Measurements from ENCODE around the gene RAB40C.
A peak's percentile ranks its signal among the peaks of the same experiment; 100 is the strongest.

Gene RAB40C

DNA sequence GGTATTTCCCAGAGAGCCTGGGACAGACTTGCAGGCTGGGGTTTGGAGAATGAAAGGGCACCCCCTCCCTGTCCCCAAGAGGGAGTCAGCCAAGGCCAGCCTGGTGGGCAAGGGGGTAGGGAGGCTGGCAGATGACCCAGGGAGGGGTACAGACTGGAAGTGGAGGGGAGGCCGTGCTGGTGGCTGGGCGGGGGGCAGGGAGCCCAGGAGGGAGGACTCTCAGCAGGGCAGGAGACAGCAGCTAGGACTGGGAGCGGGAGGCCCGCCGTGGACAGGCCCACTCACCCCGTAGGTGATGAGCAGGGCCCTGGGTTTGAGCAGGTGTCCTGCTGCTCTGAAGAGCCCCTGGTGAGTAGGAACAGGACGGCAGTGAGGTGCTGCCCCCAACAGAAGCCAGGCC is 45.1 kb downstream of the RAB40C start:
- no peak for ATAC-seq
- TF ChIP-seq ARNTL (CRISPR knock-in tag; IDR thresholded peaks at IDR 0.05; ENCODE audit: borderline replicate concordance, low read depth) = no peak
- TF ChIP-seq ZNF70 (CRISPR knock-in tag; IDR thresholded peaks at IDR 0.05) = no peak
- TF ChIP-seq PPARA (CRISPR knock-in tag; IDR thresholded peaks at IDR 0.05; ENCODE audit: borderline replicate concordance) = no peak
- no peak for TF ChIP-seq GLIS3 (CRISPR knock-in tag; IDR thresholded peaks at IDR 0.05)
- TF ChIP-seq OSR1 (CRISPR knock-in tag; IDR thresholded peaks at IDR 0.05) = no peak
- no peak for TF ChIP-seq ZNF565 (CRISPR knock-in tag; conservative IDR thresholded peaks at IDR 0.05; ENCODE audit: low read depth)
- TF ChIP-seq, protein P1, sequence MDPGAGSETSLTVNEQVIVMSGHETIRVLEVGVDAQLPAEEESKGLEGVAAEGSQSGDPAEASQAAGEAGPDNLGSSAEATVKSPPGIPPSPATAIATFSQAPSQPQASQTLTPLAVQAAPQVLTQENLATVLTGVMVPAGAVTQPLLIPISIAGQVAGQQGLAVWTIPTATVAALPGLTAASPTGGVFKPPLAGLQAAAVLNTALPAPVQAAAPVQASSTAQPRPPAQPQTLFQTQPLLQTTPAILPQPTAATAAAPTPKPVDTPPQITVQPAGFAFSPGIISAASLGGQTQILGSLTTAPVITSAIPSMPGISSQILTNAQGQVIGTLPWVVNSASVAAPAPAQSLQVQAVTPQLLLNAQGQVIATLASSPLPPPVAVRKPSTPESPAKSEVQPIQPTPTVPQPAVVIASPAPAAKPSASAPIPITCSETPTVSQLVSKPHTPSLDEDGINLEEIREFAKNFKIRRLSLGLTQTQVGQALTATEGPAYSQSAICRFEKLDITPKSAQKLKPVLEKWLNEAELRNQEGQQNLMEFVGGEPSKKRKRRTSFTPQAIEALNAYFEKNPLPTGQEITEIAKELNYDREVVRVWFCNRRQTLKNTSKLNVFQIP (CRISPR knock-in tag; IDR thresholded peaks at IDR 0.05; ENCODE audit: borderline replicate concordance, low read depth) = no peak
- TF ChIP-seq, protein P2, sequence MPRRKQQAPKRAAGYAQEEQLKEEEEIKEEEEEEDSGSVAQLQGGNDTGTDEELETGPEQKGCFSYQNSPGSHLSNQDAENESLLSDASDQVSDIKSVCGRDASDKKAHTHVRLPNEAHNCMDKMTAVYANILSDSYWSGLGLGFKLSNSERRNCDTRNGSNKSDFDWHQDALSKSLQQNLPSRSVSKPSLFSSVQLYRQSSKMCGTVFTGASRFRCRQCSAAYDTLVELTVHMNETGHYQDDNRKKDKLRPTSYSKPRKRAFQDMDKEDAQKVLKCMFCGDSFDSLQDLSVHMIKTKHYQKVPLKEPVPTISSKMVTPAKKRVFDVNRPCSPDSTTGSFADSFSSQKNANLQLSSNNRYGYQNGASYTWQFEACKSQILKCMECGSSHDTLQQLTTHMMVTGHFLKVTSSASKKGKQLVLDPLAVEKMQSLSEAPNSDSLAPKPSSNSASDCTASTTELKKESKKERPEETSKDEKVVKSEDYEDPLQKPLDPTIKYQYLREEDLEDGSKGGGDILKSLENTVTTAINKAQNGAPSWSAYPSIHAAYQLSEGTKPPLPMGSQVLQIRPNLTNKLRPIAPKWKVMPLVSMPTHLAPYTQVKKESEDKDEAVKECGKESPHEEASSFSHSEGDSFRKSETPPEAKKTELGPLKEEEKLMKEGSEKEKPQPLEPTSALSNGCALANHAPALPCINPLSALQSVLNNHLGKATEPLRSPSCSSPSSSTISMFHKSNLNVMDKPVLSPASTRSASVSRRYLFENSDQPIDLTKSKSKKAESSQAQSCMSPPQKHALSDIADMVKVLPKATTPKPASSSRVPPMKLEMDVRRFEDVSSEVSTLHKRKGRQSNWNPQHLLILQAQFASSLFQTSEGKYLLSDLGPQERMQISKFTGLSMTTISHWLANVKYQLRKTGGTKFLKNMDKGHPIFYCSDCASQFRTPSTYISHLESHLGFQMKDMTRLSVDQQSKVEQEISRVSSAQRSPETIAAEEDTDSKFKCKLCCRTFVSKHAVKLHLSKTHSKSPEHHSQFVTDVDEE (CRISPR knock-in tag; IDR thresholded peaks at IDR 0.05) = no peak
- no peak for TF ChIP-seq RARB (CRISPR knock-in tag; IDR thresholded peaks at IDR 0.05)
- TF ChIP-seq TCF4 (CRISPR knock-in tag; IDR thresholded peaks at IDR 0.05; ENCODE audit: borderline replicate concordance) = no peak
- TF ChIP-seq CSDC2 (CRISPR knock-in tag; IDR thresholded peaks at IDR 0.05) = no peak
- TF ChIP-seq ZFP30 (CRISPR knock-in tag; IDR thresholded peaks at IDR 0.05) = no peak

DNA sequence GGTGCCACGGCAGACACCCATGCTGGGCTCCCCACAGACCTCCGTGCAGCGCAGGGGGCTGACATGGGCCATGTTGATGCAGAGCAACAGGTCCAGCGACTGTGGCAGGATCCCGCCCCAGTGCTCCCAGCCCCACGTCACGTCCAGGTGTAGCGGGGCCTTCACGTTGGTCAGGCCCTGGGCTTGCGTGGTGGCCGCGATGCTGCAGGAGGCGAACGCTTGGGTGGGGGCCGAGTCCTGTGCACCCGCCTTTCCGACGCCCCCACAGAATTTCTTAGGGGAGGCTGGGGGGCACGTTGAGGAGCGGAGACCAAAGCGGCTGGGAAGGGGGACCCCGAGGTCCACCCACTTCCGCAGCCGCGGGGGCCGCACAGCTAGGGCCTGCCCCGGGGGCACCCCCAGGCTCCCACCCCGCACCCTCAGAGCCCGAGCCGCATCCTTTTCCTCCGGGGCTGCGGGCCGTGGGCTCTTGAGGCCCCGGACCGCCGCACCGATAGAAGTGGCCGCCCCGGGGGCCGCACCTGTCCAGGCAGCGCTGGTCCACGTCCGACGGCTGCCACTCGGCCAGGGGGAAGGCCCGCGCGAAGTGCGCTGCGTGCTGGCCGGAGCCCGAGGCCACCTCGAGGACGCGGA is 45.8 kb downstream of the RAB40C start:
- TF ChIP-seq, protein P1 (CRISPR knock-in tag; IDR thresholded peaks at IDR 0.05; ENCODE audit: borderline replicate concordance, low read depth) = no peak
- TF ChIP-seq ZFP30 (CRISPR knock-in tag; IDR thresholded peaks at IDR 0.05) (no peak), GLIS3 (CRISPR knock-in tag; IDR thresholded peaks at IDR 0.05) (no peak), ARNTL (CRISPR knock-in tag; IDR thresholded peaks at IDR 0.05; ENCODE audit: borderline replicate concordance, low read depth) (no peak), OSR1 (CRISPR knock-in tag; IDR thresholded peaks at IDR 0.05) (no peak), ZFP3 (CRISPR knock-in tag; IDR thresholded peaks at IDR 0.05) (no peak), ZNF70 (CRISPR knock-in tag; IDR thresholded peaks at IDR 0.05) (no peak), ZNF8 (CRISPR knock-in tag; IDR thresholded peaks at IDR 0.05) (no peak), SNAI2 (CRISPR knock-in tag; IDR thresholded peaks at IDR 0.05) (no peak), TCF4 (CRISPR knock-in tag; IDR thresholded peaks at IDR 0.05; ENCODE audit: borderline replicate concordance) (no peak), ESRRG (CRISPR knock-in tag; IDR thresholded peaks at IDR 0.05) (no peak), RARB (CRISPR knock-in tag; IDR thresholded peaks at IDR 0.05) (no peak), BACH2 (CRISPR knock-in tag; IDR thresholded peaks at IDR 0.05; ENCODE audit: borderline replicate concordance) (no peak), TOX (CRISPR knock-in tag; IDR thresholded peaks at IDR 0.05; ENCODE audit: borderline replicate concordance) (no peak)
- TF ChIP-seq, protein P2 (CRISPR knock-in tag; IDR thresholded peaks at IDR 0.05) = no peak
- TF ChIP-seq, protein P3, sequence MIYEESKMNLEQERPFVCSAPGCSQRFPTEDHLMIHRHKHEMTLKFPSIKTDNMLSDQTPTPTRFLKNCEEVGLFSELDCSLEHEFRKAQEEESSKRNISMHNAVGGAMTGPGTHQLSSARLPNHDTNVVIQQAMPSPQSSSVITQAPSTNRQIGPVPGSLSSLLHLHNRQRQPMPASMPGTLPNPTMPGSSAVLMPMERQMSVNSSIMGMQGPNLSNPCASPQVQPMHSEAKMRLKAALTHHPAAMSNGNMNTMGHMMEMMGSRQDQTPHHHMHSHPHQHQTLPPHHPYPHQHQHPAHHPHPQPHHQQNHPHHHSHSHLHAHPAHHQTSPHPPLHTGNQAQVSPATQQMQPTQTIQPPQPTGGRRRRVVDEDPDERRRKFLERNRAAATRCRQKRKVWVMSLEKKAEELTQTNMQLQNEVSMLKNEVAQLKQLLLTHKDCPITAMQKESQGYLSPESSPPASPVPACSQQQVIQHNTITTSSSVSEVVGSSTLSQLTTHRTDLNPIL (CRISPR knock-in tag; IDR thresholded peaks at IDR 0.05; ENCODE audit: low read depth) = no peak
- TF ChIP-seq, protein P4, sequence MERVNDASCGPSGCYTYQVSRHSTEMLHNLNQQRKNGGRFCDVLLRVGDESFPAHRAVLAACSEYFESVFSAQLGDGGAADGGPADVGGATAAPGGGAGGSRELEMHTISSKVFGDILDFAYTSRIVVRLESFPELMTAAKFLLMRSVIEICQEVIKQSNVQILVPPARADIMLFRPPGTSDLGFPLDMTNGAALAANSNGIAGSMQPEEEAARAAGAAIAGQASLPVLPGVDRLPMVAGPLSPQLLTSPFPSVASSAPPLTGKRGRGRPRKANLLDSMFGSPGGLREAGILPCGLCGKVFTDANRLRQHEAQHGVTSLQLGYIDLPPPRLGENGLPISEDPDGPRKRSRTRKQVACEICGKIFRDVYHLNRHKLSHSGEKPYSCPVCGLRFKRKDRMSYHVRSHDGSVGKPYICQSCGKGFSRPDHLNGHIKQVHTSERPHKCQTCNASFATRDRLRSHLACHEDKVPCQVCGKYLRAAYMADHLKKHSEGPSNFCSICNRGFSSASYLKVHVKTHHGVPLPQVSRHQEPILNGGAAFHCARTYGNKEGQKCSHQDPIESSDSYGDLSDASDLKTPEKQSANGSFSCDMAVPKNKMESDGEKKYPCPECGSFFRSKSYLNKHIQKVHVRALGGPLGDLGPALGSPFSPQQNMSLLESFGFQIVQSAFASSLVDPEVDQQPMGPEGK (CRISPR knock-in tag; IDR thresholded peaks at IDR 0.05; ENCODE audit: borderline replicate concordance) = no peak
- TF ChIP-seq, protein P5, sequence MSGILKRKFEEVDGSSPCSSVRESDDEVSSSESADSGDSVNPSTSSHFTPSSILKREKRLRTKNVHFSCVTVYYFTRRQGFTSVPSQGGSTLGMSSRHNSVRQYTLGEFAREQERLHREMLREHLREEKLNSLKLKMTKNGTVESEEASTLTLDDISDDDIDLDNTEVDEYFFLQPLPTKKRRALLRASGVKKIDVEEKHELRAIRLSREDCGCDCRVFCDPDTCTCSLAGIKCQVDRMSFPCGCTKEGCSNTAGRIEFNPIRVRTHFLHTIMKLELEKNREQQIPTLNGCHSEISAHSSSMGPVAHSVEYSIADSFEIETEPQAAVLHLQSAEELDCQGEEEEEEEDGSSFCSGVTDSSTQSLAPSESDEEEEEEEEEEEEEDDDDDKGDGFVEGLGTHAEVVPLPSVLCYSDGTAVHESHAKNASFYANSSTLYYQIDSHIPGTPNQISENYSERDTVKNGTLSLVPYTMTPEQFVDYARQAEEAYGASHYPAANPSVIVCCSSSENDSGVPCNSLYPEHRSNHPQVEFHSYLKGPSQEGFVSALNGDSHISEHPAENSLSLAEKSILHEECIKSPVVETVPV (CRISPR knock-in tag; IDR thresholded peaks at IDR 0.05) = no peak

More for the DNA sequence above, 45.8 kb downstream of the RAB40C start:
- peak; percentile 0; the same call in 2 of the 3 replicates for ATAC-seq
